GM23338 (cell line): ENCODE results near the gene C8G. TPM values are rescaled to one million over a fixed set of nuclear protein-coding genes. Genes with fewer than 3 reads are reported as not detected.

Source experiments
- ATAC-seq: fragments of 200-7000 bp; cut with Tn5 transposase; 3 replicates; pipeline ENCODE4 v1.9.1; 2020
- DNase-seq: peaks from one replicate; pipeline ENCODE4 v3.0.0-alpha.2; 2015; ENCODE audit warnings: low spot score
- H2AFZ ChIP-seq: fragments of 200-600 bp; sonication (generic); 2 replicates; pipeline ENCODE4 v1.8.0; 2016; ENCODE audit warnings: antibody characterized with exemption, mild to moderate bottlenecking, moderate library complexity
- H3F3A ChIP-seq: fragments of 200-600 bp; sonication (generic); replicated peaks from 2 replicates; pipeline ENCODE4 v1.8.0; 2017; ENCODE audit warnings: antibody characterized with exemption, mixed run types, low read depth
- H3K27ac ChIP-seq: fragments of 200-600 bp; sonication (generic); 2 replicates; pipeline ENCODE4 v1.6.1; 2016; ENCODE audit warnings: low read depth
- H3K27me3 ChIP-seq: fragments of 200-600 bp; sonication (generic); 2 replicates; pipeline ENCODE4 v1.8.0; 2016; ENCODE audit warnings: mild to moderate bottlenecking, mixed run types, moderate library complexity; ENCODE audit not compliant: insufficient read depth
- H3K36me3 ChIP-seq: fragments of 200-600 bp; sonication (generic); 2 replicates; pipeline ENCODE4 v1.8.0; 2016; ENCODE audit warnings: mild to moderate bottlenecking; ENCODE audit not compliant: insufficient read depth
- H3K4me1 ChIP-seq: fragments of 200-600 bp; sonication (generic); 2 replicates; pipeline ENCODE4 v1.8.0; 2016; ENCODE audit warnings: mild to moderate bottlenecking, moderate library complexity; ENCODE audit not compliant: insufficient read depth
- H3K4me2 ChIP-seq: fragments of 200-600 bp; sonication (generic); 2 replicates; pipeline ENCODE4 v1.7.1; 2017; ENCODE audit warnings: mixed run types
- H3K4me3 ChIP-seq: fragments of 200-600 bp; sonication (generic); 2 replicates; pipeline ENCODE4 v1.6.1; 2016; ENCODE audit warnings: mixed run types
- H3K79me2 ChIP-seq: fragments of 200-600 bp; sonication (generic); replicated peaks from 2 replicates; pipeline ENCODE4 v1.8.0; 2017; ENCODE audit warnings: mild to moderate bottlenecking; ENCODE audit not compliant: insufficient read depth
- H3K9me2 ChIP-seq: fragments of 200-600 bp; sonication (generic); 2 replicates; pipeline ENCODE4 v1.8.0; 2017; ENCODE audit not compliant: insufficient read depth
- H4K20me1 ChIP-seq: fragments of 200-600 bp; sonication (generic); replicated peaks from 2 replicates; pipeline ENCODE4 v1.8.0; 2017; ENCODE audit warnings: mild to moderate bottlenecking; ENCODE audit not compliant: insufficient read depth
- H3K27ac Mint-ChIP-seq: 2 replicates; pipeline ENCODE4 v1.8.0; 2020; ENCODE audit warnings: inconsistent platforms, mild to moderate bottlenecking, moderate library complexity, mixed read lengths
- H3K27me3 Mint-ChIP-seq: 3 replicates; pipeline ENCODE4 v1.8.0; 2022; ENCODE audit warnings: low read depth, mild to moderate bottlenecking, moderate library complexity, mixed read lengths, inconsistent platforms; ENCODE audit not compliant: insufficient read depth, poor library complexity
- H3K36me3 Mint-ChIP-seq: 3 replicates; pipeline ENCODE4 v1.8.0; 2021; ENCODE audit warnings: low read depth, mild to moderate bottlenecking, inconsistent platforms, moderate library complexity, mixed read lengths
- H3K4me1 Mint-ChIP-seq: 3 replicates; pipeline ENCODE4 v1.8.0; 2020; ENCODE audit warnings: mild to moderate bottlenecking, inconsistent platforms, mixed read lengths
- H3K4me3 Mint-ChIP-seq: 3 replicates; pipeline ENCODE4 v1.8.0; 2021; ENCODE audit warnings: moderate library complexity, mild to moderate bottlenecking, inconsistent platforms, mixed read lengths
- H3K9me3 Mint-ChIP-seq: 3 replicates; pipeline ENCODE4 v1.8.0; 2020; ENCODE audit warnings: moderate library complexity, mild to moderate bottlenecking, inconsistent platforms, mixed read lengths
- CREB1 ChIP-seq: fragments of 250-450 bp; sonication (Bioruptor Pico); IDR thresholded peaks from 2 replicates; pipeline ENCODE4 v1.5.0; 2020; ENCODE audit warnings: low read depth, mild to moderate bottlenecking, moderate library complexity
- CTCF ChIP-seq, 2 experiments: fragments of 200-600 bp in 1 of 2; sonication (generic) in 1 of 2; conservative IDR thresholded peaks; 2 replicates each; pipeline versions ENCODE4 v1.5.1 to v1.6.1; 2016 to 2017; ENCODE audit warnings: antibody characterized with exemption in 2 of 2, low read depth in 2 of 2, mild to moderate bottlenecking in 2 of 2, moderate library complexity in 1 of 2
- ETS1 ChIP-seq: IDR thresholded peaks from 2 replicates; pipeline ENCODE4 v1.6.1; 2016; ENCODE audit warnings: antibody characterized with exemption
- EZH2 ChIP-seq: fragments of 200-600 bp; sonication (generic); IDR thresholded peaks from one replicate; pipeline ENCODE4 v1.8.0; 2017; ENCODE audit warnings: antibody characterized with exemption, mild to moderate bottlenecking, low read depth; ENCODE audit not compliant: unreplicated experiment
- EZH2phosphoT487 ChIP-seq: fragments of 200-600 bp; sonication (generic); IDR thresholded peaks from one replicate; pipeline ENCODE4 v1.8.1; 2018; ENCODE audit warnings: antibody characterized with exemption; ENCODE audit not compliant: unreplicated experiment
- JUNB ChIP-seq: IDR thresholded peaks from one replicate; pipeline ENCODE4 v1.6.1; 2016; ENCODE audit warnings: antibody characterized with exemption; ENCODE audit not compliant: unreplicated experiment
- NANOG ChIP-seq: IDR thresholded peaks from 2 replicates; pipeline ENCODE4 v1.6.1; 2016; ENCODE audit warnings: antibody characterized with exemption, borderline replicate concordance
- POLR2AphosphoS5 ChIP-seq: IDR thresholded peaks from 2 replicates; pipeline ENCODE4 v1.6.1; 2016; ENCODE audit warnings: antibody characterized with exemption, low read depth
- STAT1 ChIP-seq: IDR thresholded peaks from one replicate; pipeline ENCODE4 v1.6.1; 2016; ENCODE audit warnings: antibody characterized with exemption; ENCODE audit not compliant: unreplicated experiment
- ZNF114 ChIP-seq: fragments of 250-450 bp; sonication (Bioruptor Pico); IDR thresholded peaks from 2 replicates; pipeline ENCODE4 v1.5.0; 2020; ENCODE audit warnings: mild to moderate bottlenecking, moderate library complexity
- ZNF331 ChIP-seq: fragments of 250-450 bp; sonication (Bioruptor Pico); IDR thresholded peaks from 2 replicates; pipeline ENCODE4 v1.5.0; 2020; ENCODE audit warnings: low read depth, mild to moderate bottlenecking, moderate library complexity
- ZNF462 ChIP-seq: fragments of 250-450 bp; sonication (Bioruptor Pico); IDR thresholded peaks from 2 replicates; pipeline ENCODE4 v1.5.0; 2020; ENCODE audit warnings: mild to moderate bottlenecking, moderate library complexity
- polyA plus RNA-seq: library from polyadenylated mRNA; unstranded; fragments of >200 nt; fragmentation: Nextera tagmentation; extraction: Ambion mirVana; gene quantifications from 2 replicates; pipeline ENCODE4 v1.2.1, GENCODE V29; 2016
- total RNA-seq: library from RNA; depleted of rRNA; stranded (reverse); fragments of >200 nt; shearing (Covaris generic); gene quantifications from 2 replicates; pipeline ENCODE4 v1.2.3, GENCODE V29; 2014
- TF ChIP-seq, protein P1 (sequence below): IDR thresholded peaks from one replicate; pipeline ENCODE4 v1.6.1; 2018; ENCODE audit warnings: antibody characterized with exemption; ENCODE audit not compliant: unreplicated experiment

C8G gene
- total and polyA plus RNA-seq, 2 experiments from 2014 or later = not detected

- Mint-ChIP-seq H3K36me3 (no peaks in the 10 kb centered on the region), H3K4me1 (peaks cover 9% of the 10 kb centered on the region), H3K27ac (no peak overlapping the region), H3K27me3 (peaks cover 5% of the 10 kb centered on the region), H3K9me3 (no peaks in the 10 kb centered on the region; the same call in 2 of the 3 replicates), H3K4me3 (no peak overlapping the region)
- H2AFZ ChIP-seq = no peak overlapping the region
- H3K27me3 ChIP-seq = no peaks in the 10 kb centered on the region
- H3K9me2 ChIP-seq = no peaks in the 10 kb centered on the region
- no peak overlapping the region for H3K4me3 ChIP-seq
- H3K36me3 ChIP-seq = no peaks in the 10 kb centered on the region
- peaks cover 9% of the 10 kb centered on the region for H3K4me1 ChIP-seq
- H3K4me2 ChIP-seq = no peak overlapping the region
- H3K79me2 ChIP-seq = no peaks in the 10 kb centered on the region
- no peak overlapping the region for H3K27ac ChIP-seq
- ATAC-seq (no peak), DNase-seq (no peak)
- H4K20me1 ChIP-seq = no peaks in the 10 kb centered on the region
- no peaks in the 10 kb centered on the region for H3F3A ChIP-seq
- TF ChIP-seq CREB1 = no peak
- no peak for TF ChIP-seq STAT1
- no peak for TF ChIP-seq ZNF462 (CRISPR knock-in tag)
- no peak for TF ChIP-seq ZNF331
- no peak for TF ChIP-seq NANOG
- TF ChIP-seq, protein P1, sequence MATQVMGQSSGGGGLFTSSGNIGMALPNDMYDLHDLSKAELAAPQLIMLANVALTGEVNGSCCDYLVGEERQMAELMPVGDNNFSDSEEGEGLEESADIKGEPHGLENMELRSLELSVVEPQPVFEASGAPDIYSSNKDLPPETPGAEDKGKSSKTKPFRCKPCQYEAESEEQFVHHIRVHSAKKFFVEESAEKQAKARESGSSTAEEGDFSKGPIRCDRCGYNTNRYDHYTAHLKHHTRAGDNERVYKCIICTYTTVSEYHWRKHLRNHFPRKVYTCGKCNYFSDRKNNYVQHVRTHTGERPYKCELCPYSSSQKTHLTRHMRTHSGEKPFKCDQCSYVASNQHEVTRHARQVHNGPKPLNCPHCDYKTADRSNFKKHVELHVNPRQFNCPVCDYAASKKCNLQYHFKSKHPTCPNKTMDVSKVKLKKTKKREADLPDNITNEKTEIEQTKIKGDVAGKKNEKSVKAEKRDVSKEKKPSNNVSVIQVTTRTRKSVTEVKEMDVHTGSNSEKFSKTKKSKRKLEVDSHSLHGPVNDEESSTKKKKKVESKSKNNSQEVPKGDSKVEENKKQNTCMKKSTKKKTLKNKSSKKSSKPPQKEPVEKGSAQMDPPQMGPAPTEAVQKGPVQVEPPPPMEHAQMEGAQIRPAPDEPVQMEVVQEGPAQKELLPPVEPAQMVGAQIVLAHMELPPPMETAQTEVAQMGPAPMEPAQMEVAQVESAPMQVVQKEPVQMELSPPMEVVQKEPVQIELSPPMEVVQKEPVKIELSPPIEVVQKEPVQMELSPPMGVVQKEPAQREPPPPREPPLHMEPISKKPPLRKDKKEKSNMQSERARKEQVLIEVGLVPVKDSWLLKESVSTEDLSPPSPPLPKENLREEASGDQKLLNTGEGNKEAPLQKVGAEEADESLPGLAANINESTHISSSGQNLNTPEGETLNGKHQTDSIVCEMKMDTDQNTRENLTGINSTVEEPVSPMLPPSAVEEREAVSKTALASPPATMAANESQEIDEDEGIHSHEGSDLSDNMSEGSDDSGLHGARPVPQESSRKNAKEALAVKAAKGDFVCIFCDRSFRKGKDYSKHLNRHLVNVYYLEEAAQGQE = no peak
- TF ChIP-seq ETS1 = no peak
- TF ChIP-seq EZH2phosphoT487 = no peak
- TF ChIP-seq EZH2 = no peak
- TF ChIP-seq ZNF114 (CRISPR knock-in tag) = no peak
- TF ChIP-seq CTCF (conservative IDR thresholded peaks at IDR 0.05; ENCODE audit: low read depth in 2 of 2) = no peak
- TF ChIP-seq POLR2AphosphoS5 = no peak
- TF ChIP-seq JUNB = no peak
These were observed 23.5 kb downstream of the C8G start for GRCh38 chr9:136968333-136969127.
